ENCODE measurements around the gene FOXI1. TPM values are rescaled to one million over a fixed set of nuclear protein-coding genes. Genes with fewer than 3 reads are reported as not detected.

FOXI1 gene
- total RNA-seq, 1 donor from 2014 or later: not detected

DNA sequence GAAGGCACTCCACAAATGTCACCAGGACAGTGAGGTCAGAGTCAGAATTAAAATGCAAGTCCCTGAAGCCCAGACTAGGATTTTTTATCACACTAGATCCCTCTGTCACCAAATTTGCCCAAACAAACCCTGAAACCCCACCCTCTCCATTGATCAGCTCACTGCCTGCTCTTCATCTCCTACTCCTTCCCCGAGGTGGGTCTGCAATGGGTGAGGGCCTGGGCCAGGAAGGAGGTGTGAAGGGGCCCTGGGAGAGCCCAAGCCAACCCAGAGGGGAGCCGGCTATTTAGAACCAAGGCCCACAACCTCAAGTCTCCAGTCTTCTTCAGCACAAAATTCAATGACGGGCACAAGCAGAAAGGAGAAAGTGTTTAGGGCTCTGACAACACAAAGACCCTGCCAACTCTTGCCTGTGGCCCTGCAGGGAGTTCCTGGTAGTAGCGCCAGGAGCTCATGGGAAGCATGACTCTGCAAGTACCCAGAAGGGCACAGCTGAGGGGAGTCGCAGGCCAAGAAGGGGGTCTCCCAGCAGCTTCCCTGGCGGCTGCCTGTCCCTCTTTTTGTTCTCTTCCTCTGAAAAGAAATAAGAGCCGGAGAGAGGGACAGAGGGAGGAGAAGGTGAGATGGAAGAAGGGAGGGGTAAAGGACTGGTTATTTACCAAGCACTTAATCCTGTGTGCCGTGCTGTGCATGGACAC is 5.5 kb downstream of the FOXI1 start:
- Histone ChIP-seq H3K9ac (ENCODE audit: low read length) (no peak overlapping the region), H3K4me3 (ENCODE audit: insufficient read depth, low read depth, low read length) (no peak overlapping the region), H3K4me2 (ENCODE audit: low read length) (no peak overlapping the region), H2AFZ (ENCODE audit: low read depth, low read length) (no peak overlapping the region), H3K27ac (ENCODE audit: low read depth, low read length) (no peak overlapping the region), H3K9me3 (ENCODE audit: insufficient read depth, low read depth, low read length) (no peaks in the 10 kb centered on the region), H3K79me2 (ENCODE audit: insufficient read depth, low read length) (no peaks in the 10 kb centered on the region), H4K20me1 (ENCODE audit: insufficient read depth, low read length) (no peaks in the 10 kb centered on the region), H3K4me1 (ENCODE audit: insufficient read depth, low read length) (no peaks in the 10 kb centered on the region), H3K27me3 (ENCODE audit: insufficient read depth, low read length) (no peaks in the 10 kb centered on the region), H3K36me3 (ENCODE audit: insufficient read depth, low read length) (no peaks in the 10 kb centered on the region)
- DNase-seq (ENCODE audit: low read depth): no peak
- no peak overlapping the region for H3K27ac Mint-ChIP-seq (ENCODE audit: unreplicated experiment)
- H3K9me3 Mint-ChIP-seq (ENCODE audit: unreplicated experiment): peaks cover 2% of the 10 kb centered on the region
- FAIRE-seq: no peak
- no peak overlapping the region for H3K4me3 Mint-ChIP-seq (ENCODE audit: unreplicated experiment)
- H3K4me1 Mint-ChIP-seq (ENCODE audit: low read depth, unreplicated experiment): no peaks in the 10 kb centered on the region
- no peak for TF ChIP-seq EZH2 (IDR thresholded peaks at IDR 0.05; ENCODE audit: insufficient read depth, low read length)
- TF ChIP-seq, protein P1, sequence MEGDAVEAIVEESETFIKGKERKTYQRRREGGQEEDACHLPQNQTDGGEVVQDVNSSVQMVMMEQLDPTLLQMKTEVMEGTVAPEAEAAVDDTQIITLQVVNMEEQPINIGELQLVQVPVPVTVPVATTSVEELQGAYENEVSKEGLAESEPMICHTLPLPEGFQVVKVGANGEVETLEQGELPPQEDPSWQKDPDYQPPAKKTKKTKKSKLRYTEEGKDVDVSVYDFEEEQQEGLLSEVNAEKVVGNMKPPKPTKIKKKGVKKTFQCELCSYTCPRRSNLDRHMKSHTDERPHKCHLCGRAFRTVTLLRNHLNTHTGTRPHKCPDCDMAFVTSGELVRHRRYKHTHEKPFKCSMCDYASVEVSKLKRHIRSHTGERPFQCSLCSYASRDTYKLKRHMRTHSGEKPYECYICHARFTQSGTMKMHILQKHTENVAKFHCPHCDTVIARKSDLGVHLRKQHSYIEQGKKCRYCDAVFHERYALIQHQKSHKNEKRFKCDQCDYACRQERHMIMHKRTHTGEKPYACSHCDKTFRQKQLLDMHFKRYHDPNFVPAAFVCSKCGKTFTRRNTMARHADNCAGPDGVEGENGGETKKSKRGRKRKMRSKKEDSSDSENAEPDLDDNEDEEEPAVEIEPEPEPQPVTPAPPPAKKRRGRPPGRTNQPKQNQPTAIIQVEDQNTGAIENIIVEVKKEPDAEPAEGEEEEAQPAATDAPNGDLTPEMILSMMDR (IDR thresholded peaks at IDR 0.05; ENCODE audit: insufficient read depth, low read depth, low read length): no peak
- no peaks in the 10 kb centered on the region for H3K36me3 Mint-ChIP-seq (ENCODE audit: low read depth, unreplicated experiment)
- peaks cover 26% of the 10 kb centered on the region for H3K27me3 Mint-ChIP-seq (ENCODE audit: low read depth, unreplicated experiment)

DNA sequence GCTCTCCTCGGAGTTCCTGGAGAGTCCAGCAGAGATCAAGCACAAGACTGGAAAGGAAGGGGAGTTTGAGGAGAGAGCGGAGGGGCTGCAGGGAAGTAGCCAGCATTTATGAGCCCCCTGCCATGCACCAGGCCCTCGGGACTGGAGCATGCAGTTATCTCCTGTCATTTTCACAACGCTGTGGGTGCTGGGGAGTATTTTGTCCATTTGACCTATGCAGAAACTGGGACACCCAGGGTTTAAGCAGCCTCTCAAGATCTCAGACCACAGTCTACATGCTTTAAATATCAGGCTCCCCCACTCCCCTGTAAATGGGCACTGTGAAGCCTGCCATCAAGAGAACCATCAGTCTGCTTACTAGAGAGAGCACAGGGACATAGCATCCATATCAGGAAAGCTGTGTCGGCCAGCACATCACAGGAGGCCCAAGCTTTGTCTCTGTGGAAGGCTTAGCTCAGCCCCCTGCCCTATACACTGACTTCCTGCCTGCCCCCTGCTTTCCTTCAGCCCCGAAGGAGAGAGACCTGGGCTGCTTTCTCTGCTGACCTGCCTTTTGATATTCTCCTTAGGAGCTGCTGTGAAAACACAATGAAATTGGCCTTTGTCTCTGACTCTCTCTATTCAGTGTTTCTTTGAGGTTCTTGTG is 7.3 kb downstream of the FOXI1 start:
- DNase-seq (ENCODE audit: low read depth) (no peak), FAIRE-seq (no peak)
- Histone ChIP-seq H3K36me3 (ENCODE audit: insufficient read depth, low read length) (no peaks in the 10 kb centered on the region), H3K4me3 (ENCODE audit: insufficient read depth, low read depth, low read length) (no peak overlapping the region), H3K9me3 (ENCODE audit: insufficient read depth, low read depth, low read length) (no peaks in the 10 kb centered on the region), H3K4me1 (ENCODE audit: insufficient read depth, low read length) (no peaks in the 10 kb centered on the region), H3K27ac (ENCODE audit: low read depth, low read length) (no peak overlapping the region), H3K79me2 (ENCODE audit: insufficient read depth, low read length) (no peaks in the 10 kb centered on the region), H3K9ac (ENCODE audit: low read length) (no peak overlapping the region), H3K4me2 (ENCODE audit: low read length) (no peak overlapping the region), H4K20me1 (ENCODE audit: insufficient read depth, low read length) (no peaks in the 10 kb centered on the region), H2AFZ (ENCODE audit: low read depth, low read length) (no peak overlapping the region), H3K27me3 (ENCODE audit: insufficient read depth, low read length) (no peaks in the 10 kb centered on the region)
- no peak overlapping the region for H3K27ac Mint-ChIP-seq (ENCODE audit: unreplicated experiment)
- peaks cover 17% of the 10 kb centered on the region for H3K27me3 Mint-ChIP-seq (ENCODE audit: low read depth, unreplicated experiment)
- H3K4me1 Mint-ChIP-seq (ENCODE audit: low read depth, unreplicated experiment): no peaks in the 10 kb centered on the region
- H3K4me3 Mint-ChIP-seq (ENCODE audit: unreplicated experiment): no peak overlapping the region
- H3K36me3 Mint-ChIP-seq (ENCODE audit: low read depth, unreplicated experiment): no peaks in the 10 kb centered on the region
- no peak for TF ChIP-seq EZH2 (IDR thresholded peaks at IDR 0.05; ENCODE audit: insufficient read depth, low read length)
- TF ChIP-seq, protein P1 (IDR thresholded peaks at IDR 0.05; ENCODE audit: insufficient read depth, low read depth, low read length): no peak
- H3K9me3 Mint-ChIP-seq (ENCODE audit: unreplicated experiment): peaks cover 2% of the 10 kb centered on the region

DNA sequence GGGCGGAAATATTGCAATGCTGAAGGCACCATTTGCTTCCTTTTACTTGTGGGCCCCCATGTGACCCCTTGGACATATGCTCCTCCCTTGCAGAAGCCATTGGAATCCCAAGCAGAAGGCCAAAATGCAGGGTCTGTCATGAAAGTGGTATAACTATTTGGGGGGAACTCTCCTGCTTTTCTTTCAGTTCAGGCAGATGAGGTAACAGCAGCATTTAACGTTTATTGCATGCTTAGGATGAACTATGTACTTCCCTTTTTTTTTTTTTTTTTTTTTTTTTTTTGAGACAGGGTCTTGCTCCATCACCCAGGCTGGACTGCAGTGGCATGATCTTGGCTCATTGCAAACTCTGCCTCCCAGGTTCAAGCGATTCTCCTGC is 7.8 kb downstream of the FOXI1 start:
- FAIRE-seq: no peak

More for the DNA sequence above, 7.8 kb downstream of the FOXI1 start:
- H3K4me1 ChIP-seq (ENCODE audit: insufficient read depth, low read length): no peaks in the 10 kb centered on the region
- H3K36me3 Mint-ChIP-seq (ENCODE audit: low read depth, unreplicated experiment): no peaks in the 10 kb centered on the region
- no peaks in the 10 kb centered on the region for H3K27me3 ChIP-seq (ENCODE audit: insufficient read depth, low read length)
- no peak overlapping the region for H3K4me3 Mint-ChIP-seq (ENCODE audit: unreplicated experiment)
- H4K20me1 ChIP-seq (ENCODE audit: insufficient read depth, low read length): no peaks in the 10 kb centered on the region
- H2AFZ ChIP-seq (ENCODE audit: low read depth, low read length): no peak overlapping the region
- TF ChIP-seq EZH2 (IDR thresholded peaks at IDR 0.05; ENCODE audit: insufficient read depth, low read length): no peak
- TF ChIP-seq, protein P1 (IDR thresholded peaks at IDR 0.05; ENCODE audit: insufficient read depth, low read depth, low read length): no peak
- no peaks in the 10 kb centered on the region for H3K79me2 ChIP-seq (ENCODE audit: insufficient read depth, low read length)
- H3K36me3 ChIP-seq (ENCODE audit: insufficient read depth, low read length): no peaks in the 10 kb centered on the region
- no peak for DNase-seq (ENCODE audit: low read depth)
- H3K4me2 ChIP-seq (ENCODE audit: low read length): no peak overlapping the region
- H3K9me3 Mint-ChIP-seq (ENCODE audit: unreplicated experiment): peaks cover 2% of the 10 kb centered on the region
- H3K9me3 ChIP-seq (ENCODE audit: insufficient read depth, low read depth, low read length): no peaks in the 10 kb centered on the region
- H3K9ac ChIP-seq (ENCODE audit: low read length): no peak overlapping the region
- H3K4me1 Mint-ChIP-seq (ENCODE audit: low read depth, unreplicated experiment): no peaks in the 10 kb centered on the region
- no peak overlapping the region for H3K27ac ChIP-seq (ENCODE audit: low read depth, low read length)
- peaks cover 14% of the 10 kb centered on the region for H3K27me3 Mint-ChIP-seq (ENCODE audit: low read depth, unreplicated experiment)
- no peak overlapping the region for H3K4me3 ChIP-seq (ENCODE audit: insufficient read depth, low read depth, low read length)
- no peak overlapping the region for H3K27ac Mint-ChIP-seq (ENCODE audit: unreplicated experiment)
